PFSK-1 (cell line): Measurements from ENCODE around the gene SH3BGRL2.

ENCODE experiments used
- FOXP2 ChIP-seq: optimal IDR thresholded peaks from 2 replicates; pipeline ENCODE3; 2011; ENCODE audit warnings: borderline replicate concordance, control low read depth, inconsistent platforms; ENCODE audit not compliant: insufficient read depth; ENCODE audit errors: extremely low read length, extremely low read depth
- POLR2AphosphoS5 ChIP-seq: IDR thresholded peaks from 2 replicates; pipeline ENCODE4 v1.6.1; 2012; ENCODE audit warnings: low read depth, mild to moderate bottlenecking, control low read depth, low read length, moderate library complexity
- REST ChIP-seq, 2 experiments: IDR thresholded peaks; 2 replicates each; pipeline versions ENCODE4 v1.6.1 to v1.8.0; 2011 to 2012; ENCODE audit warnings: low read depth in 2 of 2, low read length in 2 of 2, control low read depth in 1 of 2, inconsistent platforms in 1 of 2, mild to moderate bottlenecking in 1 of 2, moderate library complexity in 1 of 2; ENCODE audit not compliant: insufficient read depth in 1 of 2
- SIN3A ChIP-seq: IDR thresholded peaks from 2 replicates; pipeline ENCODE4 v1.6.1; 2012; ENCODE audit warnings: mild to moderate bottlenecking, low read length, moderate library complexity, borderline replicate concordance; ENCODE audit not compliant: insufficient read depth
- TAF1 ChIP-seq: IDR thresholded peaks from 2 replicates; pipeline ENCODE4 v1.6.1; 2012; ENCODE audit warnings: low read length, control low read depth, borderline replicate concordance; ENCODE audit not compliant: insufficient read depth

Gene SH3BGRL2

GRCh38 chr6:79665725-79666551, 34.8 kb downstream of the SH3BGRL2 start:
- TF ChIP-seq FOXP2 (no peak), REST (IDR thresholded peaks at IDR 0.05; ENCODE audit: insufficient read depth in 1 of 2, low read depth in 2 of 2, low read length in 2 of 2) (no peak), SIN3A (no peak), POLR2AphosphoS5 (no peak), TAF1 (no peak)

- TF ChIP-seq FOXP2 (no peak), TAF1 (no peak), SIN3A (no peak), REST (IDR thresholded peaks at IDR 0.05; ENCODE audit: insufficient read depth in 1 of 2, low read depth in 2 of 2, low read length in 2 of 2) (no peak), POLR2AphosphoS5 (no peak)
These were observed 35.5 kb downstream of the SH3BGRL2 start for GRCh38 chr6:79666634-79667033.

GRCh38 chr6:79668381-79668780, 37.3 kb downstream of the SH3BGRL2 start:
- TF ChIP-seq POLR2AphosphoS5, result no peak
- no peak for TF ChIP-seq FOXP2
- no peak for TF ChIP-seq REST (IDR thresholded peaks at IDR 0.05; ENCODE audit: insufficient read depth in 1 of 2, low read depth in 2 of 2, low read length in 2 of 2)
- no peak for TF ChIP-seq SIN3A
- TF ChIP-seq TAF1, result no peak

GRCh38 chr6:79669766-79670165, 38.6 kb downstream of the SH3BGRL2 start:
- no peak for TF ChIP-seq REST (IDR thresholded peaks at IDR 0.05; ENCODE audit: insufficient read depth in 1 of 2, low read depth in 2 of 2, low read length in 2 of 2)
- TF ChIP-seq FOXP2, result no peak
- TF ChIP-seq SIN3A, result no peak
- no peak for TF ChIP-seq POLR2AphosphoS5
- TF ChIP-seq TAF1, result no peak
